ENCODE measurements around the gene ISX.

- TF ChIP-seq EZH2 (IDR thresholded peaks at IDR 0.05) (no peak), POLR2AphosphoS5 (IDR thresholded peaks at IDR 0.05; ENCODE audit: borderline replicate concordance, low read depth, low read length) (no peak)
Observed at GRCh38 chr22:35044607-35045390, 21.2 kb upstream of the ISX start.
